Activated CD8-positive, alpha-beta memory T cell treated with anti-CD3 and anti-CD28 coated beads for 24 hours (primary cell): Measurements from ENCODE around the gene E2F3.
A peak's percentile ranks its signal among the peaks of the same experiment; 100 is the strongest.
"Not testable (repeated sequence)": the region's sequence is repeated elsewhere in the genome, so short reads cannot be mapped to it uniquely, and the experiment has no call there.

Experiments used
- DNase-seq: peaks from one replicate; pipeline ENCODE4 v3.0.0-alpha.2; 2020

The E2F3 gene

GRCh38 chr6:20472748-20473147 is 71.1 kb downstream of the E2F3 start:
- no peak for DNase-seq

DNA sequence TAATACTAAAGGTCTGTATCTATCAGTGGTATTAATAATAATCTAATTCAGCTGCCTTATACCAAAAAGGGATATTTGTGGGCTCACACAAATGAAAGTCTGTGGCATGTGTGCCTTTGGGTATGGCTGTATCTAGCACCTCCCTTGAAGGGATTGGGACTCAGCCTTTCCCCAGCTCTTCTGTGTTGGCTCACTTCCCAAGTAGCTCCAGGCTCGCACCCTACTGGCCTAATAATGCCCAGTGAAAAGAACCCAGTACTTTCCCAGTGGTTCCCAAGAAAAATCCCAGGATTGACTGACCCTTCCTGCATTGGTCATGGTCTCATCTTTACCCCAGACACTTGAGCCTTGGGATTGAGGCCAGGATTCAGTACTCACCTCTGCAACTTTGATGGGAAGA is 71.8 kb downstream of the E2F3 start:
- no peak for DNase-seq

DNA sequence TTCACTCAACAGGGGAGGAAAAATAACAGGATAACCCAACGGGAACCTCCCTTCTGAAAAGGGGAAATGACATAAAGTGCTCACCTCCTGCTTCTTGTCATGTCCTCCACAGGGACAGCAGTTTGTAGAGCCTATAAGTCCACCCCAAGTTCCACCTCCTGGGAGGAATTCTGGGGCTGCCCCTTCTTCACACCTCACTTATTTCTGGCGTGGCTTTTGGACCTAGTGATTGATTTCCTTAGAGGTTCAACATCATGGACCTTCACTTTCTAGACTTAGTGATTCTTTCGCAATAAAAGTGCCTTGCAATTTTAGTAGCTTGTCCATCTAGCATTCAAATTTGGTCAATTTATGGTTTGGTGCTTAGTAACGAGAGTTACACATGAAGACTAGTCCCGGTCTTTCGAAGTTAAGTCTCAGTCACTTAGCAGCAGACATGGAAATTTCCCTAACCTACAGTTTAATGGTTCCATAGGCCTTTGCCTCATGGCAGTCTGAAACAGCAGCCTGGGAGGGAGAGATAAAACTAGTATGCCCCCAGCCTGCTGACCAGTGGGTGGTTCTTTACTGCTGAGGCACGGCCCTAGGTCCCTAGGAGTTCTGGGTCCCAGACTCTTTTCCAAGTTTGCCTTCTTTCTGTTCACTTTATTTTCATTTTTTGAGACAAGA is 73.3 kb downstream of the E2F3 start:
- DNase-seq: no peak

- DNase-seq: no peak
Observed at GRCh38 chr6:20476501-20477043, 74.9 kb downstream of the E2F3 start.

DNA sequence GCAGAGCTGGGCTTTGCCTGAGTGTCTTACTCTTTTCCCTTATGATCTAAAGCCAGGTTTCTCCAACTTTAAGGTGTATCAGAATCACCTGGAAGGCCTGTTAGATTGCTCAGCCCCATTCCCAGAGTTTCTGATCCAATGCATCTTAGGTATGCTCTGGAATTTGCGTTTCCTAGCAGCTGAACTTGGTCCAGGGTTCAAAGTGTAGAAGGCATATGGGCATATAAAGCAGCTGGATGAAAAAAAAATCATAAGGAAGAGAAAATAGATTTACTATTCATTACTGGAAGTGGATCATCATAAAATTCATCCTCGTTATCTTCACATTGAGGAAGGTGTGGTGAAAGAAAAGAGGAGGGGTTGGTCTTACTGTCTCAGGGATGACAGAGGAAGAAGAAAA is 75.8 kb downstream of the E2F3 start:
- no peak for DNase-seq

GRCh38 chr6:20479060-20479459 is 77.4 kb downstream of the E2F3 start:
- DNase-seq: no peak

DNA sequence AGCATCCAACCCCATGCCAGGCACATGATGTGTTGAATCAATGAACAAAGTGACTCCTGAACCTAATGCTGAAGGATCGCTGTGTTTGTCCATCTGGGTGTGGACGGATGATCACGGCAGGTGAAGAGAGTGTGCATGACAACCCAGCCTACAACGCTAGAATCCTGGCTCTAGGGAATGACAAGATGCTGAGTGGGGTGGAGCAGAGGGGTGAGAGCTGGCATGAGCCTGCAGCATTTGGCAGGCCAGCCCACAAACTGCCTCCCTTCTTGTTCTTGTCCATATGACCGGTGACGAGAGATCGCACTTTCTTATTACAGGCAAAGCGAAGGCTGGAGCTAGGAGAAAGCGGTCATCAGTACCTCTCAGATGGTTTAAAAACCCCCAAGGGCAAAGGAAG is 77.8 kb downstream of the E2F3 start:
- DNase-seq: no peak

GRCh38 chr6:20481281-20481680 is 79.6 kb downstream of the E2F3 start:
- no peak for DNase-seq

DNA sequence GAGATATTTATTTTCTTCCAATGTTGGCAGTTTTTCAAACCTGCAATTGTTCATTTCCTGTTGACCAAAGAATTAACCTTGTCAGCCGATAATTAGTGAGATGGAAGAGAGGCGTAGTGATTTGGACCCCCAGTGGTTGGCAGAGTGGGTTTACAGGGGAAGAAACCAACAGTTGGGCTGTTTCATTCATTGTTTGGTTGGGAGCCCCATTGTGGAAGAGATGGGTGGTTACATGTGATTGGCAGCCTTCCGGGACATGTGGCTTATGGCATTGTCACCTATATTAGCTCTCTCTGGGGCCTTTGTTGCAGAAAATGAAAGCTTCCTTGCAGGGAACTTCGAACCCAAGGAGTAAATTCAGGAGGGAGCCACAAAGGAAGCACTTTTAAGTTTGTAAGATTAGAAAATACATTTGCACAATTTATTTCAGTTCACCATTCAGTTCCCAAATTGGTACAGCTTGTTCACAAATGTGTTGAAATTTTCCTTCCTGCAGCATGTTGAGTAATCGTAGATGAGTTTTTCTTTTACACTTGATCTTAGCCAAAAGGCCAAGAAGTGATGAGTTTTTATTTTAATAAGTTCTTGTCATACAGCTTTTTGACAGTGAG is 82.3 kb downstream of the E2F3 start:
- DNase-seq: no peak

DNA sequence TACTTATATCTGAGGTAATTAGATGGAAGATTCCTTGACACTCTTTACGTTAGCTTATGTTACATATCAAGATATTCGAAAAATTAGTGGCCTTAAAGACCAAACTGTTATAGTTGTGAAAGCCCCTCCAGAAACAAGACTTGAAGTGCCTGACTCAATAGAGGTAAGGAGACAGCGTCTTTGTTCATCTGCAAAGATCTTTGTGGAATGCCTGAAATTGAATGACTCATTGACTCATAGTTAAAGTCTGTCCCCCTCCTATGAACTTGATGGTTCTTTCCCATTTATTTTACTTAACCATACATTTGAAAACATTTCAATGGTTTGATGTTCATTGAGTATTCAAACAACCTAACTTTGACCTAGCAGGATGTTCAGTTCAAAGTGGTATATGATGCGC is 85.0 kb downstream of the E2F3 start:
- no peak for DNase-seq

- no peak for DNase-seq
Observed at GRCh38 chr6:20487669-20488375, 86.1 kb downstream of the E2F3 start.

- no peak for DNase-seq
Observed at GRCh38 chr6:20490591-20490990, 88.9 kb downstream of the E2F3 start.

DNA sequence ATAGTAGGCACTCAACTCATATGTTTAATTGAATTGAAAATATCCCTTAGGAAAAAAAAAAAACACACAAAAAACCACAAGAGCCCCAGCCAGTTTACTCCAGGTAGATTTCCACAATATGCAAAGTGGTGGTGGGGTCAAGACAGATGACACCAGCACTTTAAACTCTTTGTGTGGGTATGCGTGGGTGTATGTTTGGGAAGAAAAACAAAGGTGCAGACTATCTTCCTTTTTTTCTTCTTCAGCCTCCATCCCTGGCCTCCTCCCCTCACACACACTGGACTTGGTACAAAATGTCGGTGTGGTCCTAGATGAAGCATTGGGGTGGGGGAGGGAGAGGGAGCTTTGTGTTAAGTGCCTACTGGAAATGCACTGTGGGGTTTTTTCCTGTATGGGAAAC is 90.4 kb downstream of the E2F3 start:
- no peak for DNase-seq

DNA sequence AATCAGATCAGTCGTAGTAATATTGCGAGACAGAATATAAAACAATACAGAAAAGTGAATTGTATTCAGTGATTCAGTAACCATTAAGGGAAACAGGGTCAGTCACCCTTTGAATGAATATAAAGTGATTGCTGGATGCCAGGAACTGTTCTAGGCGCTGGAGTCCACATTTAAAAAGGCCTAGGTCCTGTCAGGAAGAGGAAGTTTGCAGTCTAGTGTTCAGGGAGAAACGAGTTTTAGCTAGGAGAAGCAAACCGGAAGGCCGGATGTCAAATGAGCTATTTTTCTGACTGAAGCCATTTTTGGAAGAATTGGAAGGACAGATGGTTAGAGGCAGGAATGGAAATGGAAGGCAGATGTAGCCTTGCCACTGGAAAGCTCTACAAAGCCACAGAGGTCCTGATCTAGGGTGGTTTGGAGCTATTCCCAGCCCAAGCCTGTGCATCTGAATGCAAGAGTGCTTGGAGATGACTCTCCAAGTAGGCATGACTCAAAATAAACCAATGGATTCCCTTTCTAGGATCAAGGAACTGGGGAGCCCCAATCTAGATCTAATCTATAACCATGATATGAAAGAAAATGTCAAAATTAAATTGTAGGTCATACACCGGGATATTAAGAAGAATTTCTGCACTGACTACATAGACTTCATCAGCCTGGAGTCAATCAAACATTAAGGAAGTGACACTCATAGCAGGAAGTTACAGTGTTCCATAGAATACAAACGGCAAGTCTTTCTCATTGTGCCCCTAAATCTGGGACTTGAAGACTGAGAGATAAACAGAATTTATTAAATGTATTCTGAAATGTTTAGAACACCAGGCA is 95.7 kb downstream of the E2F3 start:
- DNase-seq: no peak

GRCh38 chr6:20498041-20498385 is 96.3 kb downstream of the E2F3 start:
- no peak for DNase-seq

- no peak for DNase-seq
Observed at GRCh38 chr6:20509212-20509611, 107.5 kb downstream of the E2F3 start.

DNA sequence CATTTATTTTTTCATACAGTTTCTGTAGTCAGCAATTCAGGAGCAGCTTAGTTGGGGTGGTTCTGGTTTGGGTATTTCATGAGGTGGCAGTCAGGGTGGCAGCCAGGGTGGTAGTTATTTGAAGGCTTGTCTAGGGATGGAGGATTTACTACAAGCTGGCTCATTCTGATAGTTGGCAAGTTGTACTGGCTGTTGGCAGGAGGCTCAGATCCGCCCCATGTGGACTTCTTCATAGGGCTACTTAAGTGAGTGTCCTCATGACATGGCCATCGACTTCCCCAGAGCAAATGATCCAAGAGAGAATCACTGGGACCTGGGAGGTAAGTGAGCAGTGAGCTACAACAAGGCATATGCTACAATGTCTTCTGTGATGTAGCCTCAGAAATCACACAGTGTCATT is 110.2 kb downstream of the E2F3 start:
- no peak for DNase-seq

DNA sequence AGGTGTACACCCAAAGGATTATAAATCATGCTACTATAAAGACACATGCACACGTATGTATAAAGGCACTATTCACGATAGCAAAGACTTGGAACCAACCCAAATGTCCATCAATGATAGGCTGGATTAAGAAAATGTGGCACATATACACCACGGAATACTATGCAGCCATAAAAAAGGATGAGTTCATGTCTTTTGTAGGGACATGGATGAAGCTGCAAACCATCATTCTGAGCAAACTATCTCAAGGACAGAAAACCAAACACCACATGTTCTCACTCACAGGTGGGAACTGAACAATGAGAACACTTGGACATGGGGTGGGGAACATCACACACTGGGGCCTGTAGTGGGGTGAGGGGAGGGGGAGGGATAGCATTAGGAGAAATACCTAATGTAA is 123.5 kb downstream of the E2F3 start:
- not testable (repeated sequence) for DNase-seq

- not testable (repeated sequence) for DNase-seq
Observed at GRCh38 chr6:20529086-20529448, 127.4 kb downstream of the E2F3 start.

DNA sequence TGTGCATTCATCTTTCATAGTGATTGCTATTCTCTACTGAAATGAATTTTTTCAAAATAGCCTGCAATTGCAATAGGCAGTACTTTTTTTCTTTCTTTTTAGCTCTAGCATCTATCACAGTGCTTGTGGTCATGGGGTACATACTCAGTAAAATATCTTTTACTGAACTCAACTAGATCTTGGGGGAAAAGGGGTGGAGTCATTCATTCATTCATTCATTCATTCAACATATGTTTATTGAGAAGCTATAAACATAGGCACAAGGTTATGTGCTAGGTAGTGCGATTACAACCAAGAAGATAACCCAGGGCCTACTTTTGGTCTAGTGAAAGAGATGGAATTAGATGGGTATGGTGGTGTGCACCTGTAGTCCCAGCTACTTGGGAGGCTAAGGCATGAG is 131.2 kb downstream of the E2F3 start:
- no peak for DNase-seq

DNA sequence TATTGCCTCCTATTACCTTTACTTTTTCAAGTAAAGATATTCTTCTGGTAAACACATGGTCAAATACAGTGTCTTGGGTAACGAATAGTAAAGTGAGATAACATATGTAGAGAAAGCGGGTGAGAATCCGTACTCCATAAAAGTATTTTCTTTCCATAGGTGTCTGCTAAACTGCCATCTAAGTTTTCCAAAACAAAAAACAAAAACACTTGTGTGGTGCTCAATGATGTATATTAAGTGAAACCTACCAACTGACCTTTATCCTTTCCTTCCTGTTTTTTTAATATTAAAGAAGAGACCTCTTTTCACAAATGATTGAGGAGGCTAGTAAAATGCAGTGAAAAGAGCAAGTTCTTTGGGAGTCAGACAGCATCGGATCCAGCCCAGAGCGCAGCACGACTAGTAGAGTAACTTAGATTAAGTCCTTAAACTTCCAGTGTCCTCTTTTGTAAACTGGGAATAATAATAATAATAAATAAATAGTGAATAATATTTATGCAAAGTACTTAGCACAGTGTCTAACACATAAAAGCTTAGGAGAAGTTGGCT is 132.1 kb downstream of the E2F3 start:
- DNase-seq: no peak

DNA sequence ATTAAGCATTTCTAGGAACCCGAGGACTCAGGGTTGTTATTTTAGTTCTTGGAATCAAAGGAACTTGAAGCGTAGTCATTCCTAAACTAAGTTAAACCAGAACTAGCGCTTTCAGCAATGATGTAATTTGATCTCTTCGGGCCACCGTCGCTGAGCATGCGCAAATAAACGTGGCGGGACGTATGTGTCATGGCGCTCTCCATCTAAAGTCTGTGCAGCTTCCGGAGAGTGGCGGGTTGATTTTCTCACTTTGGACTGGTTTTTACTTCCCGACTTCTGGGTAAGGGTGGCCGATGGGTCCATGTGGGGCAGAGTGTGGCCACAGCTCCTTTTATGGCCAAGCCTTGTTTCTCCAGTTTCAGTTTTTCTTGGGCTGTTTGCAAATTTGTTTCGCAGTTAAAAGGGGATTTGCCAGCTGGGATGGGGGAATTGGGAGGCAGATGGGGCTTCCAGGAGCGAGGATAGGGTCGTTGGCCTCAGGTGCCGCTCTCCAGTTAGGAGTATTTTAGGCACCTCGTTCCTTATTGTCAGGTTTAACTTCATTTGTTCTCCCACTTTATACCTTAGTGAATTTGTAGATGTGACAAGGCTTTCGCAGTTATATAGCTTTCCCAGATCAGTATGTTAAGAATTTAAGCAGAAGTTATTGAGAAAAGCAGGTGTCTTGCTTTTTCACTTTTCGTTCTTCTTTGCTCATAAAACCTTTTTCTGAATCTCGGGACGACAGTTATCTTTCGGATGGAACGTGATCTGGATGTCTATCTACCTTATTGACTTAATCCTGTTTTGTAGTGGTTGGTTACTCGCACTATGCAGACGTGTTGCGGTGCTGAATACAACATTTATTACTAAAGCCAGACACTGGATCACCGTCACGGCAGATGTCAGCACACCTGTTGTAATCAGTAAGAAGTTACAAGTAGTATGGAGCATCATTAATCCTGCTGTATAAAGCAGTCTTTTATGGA is 132.9 kb downstream of the E2F3 start, which contains the start of gene CDKAL1:
Gene CDKAL1, plus strand, starts transcription at position 163 of the 968 bp plus-strand sequence. CDS start 11,894 bp downstream, outside the sequence.
- peak; percentile 93 for DNase-seq
